A549 (cell line): ENCODE data around the gene UTP15.
A peak's percentile ranks its signal among the peaks of the same experiment; 100 is the strongest.

Experiments
- CBX2 ChIP-seq: fragments of 200-600 bp; sonication (generic); IDR thresholded peaks from 2 replicates; pipeline ENCODE4 v1.6.1; 2016; ENCODE audit warnings: low read depth, mild to moderate bottlenecking, borderline replicate concordance
- CHD2 ChIP-seq: fragments of 150-350 bp; IDR thresholded peaks from 2 replicates; pipeline ENCODE4 v1.6.1; 2014; ENCODE audit warnings: low read length; ENCODE audit not compliant: partially characterized antibody
- CTCF ChIP-seq: fragments of >200 bp; sonication (Bioruptor Twin); formaldehyde crosslinking; IDR thresholded peaks from 3 replicates; pipeline ENCODE4 v1.5.1; 2016
- E2F6 ChIP-seq: IDR thresholded peaks from 2 replicates; pipeline ENCODE4 v1.6.1; 2012; ENCODE audit warnings: low read depth, borderline replicate concordance
- JUN ChIP-seq, 2 experiments: fragments of >200 bp; sonication (Bioruptor Twin); formaldehyde crosslinking; IDR thresholded peaks; 2 replicates in 1 of 2; 3 replicates in 1 of 2; pipeline ENCODE4 v1.6.1; 2016 to 2017
- POLR2A ChIP-seq: IDR thresholded peaks from 2 replicates; pipeline ENCODE4 v1.6.1; 2012; ENCODE audit warnings: mild to moderate bottlenecking, low read length
- POLR2AphosphoS2 ChIP-seq: conservative IDR thresholded peaks from 2 replicates; pipeline ENCODE4 v1.6.1; 2012; ENCODE audit warnings: low read length, improper control_type of control experiment, inconsistent platforms
- RAD21 ChIP-seq, 2 experiments: fragments of >200 bp in 1 of 2; sonication (Bioruptor Twin) in 1 of 2; formaldehyde crosslinking in 1 of 2; IDR thresholded peaks in 1 of 2; conservative IDR thresholded peaks in 1 of 2; 2 replicates in 1 of 2; 3 replicates in 1 of 2; pipeline ENCODE4 v1.6.1; 2012 to 2018; ENCODE audit warnings: inconsistent platforms in 1 of 2
- SMC3 ChIP-seq: fragments of >200 bp; sonication (Bioruptor Twin); formaldehyde crosslinking; IDR thresholded peaks from 3 replicates; pipeline ENCODE4 v1.6.1; 2018; ENCODE audit warnings: inconsistent platforms
- TF ChIP-seq, protein P1 (sequence below): fragments of 450-650 bp; IDR thresholded peaks from 2 replicates; pipeline ENCODE4 v1.6.1; 2014; ENCODE audit warnings: antibody characterized with exemption
- TF ChIP-seq, protein P2 (sequence below): fragments of >200 bp; sonication (Bioruptor Twin); formaldehyde crosslinking; IDR thresholded peaks from 3 replicates; pipeline ENCODE4 v1.6.1; 2016

GRCh38 chr5:73591102-73591695 lies 25.7 kb downstream of the UTP15 start:
- TF ChIP-seq CTCF (peak; percentile 97), E2F6 (no peak), CHD2 (no peak), JUN (IDR thresholded peaks at IDR 0.05) (no peak), POLR2A (no peak), SMC3 (peak; percentile 98), POLR2AphosphoS2 (no peak), RAD21 (conservative IDR thresholded peaks at IDR 0.05 in 1 of 2, IDR thresholded peaks at IDR 0.05 in 1 of 2) (peak; percentile 97 to 98), CBX2 (no peak)
- TF ChIP-seq, protein P1, sequence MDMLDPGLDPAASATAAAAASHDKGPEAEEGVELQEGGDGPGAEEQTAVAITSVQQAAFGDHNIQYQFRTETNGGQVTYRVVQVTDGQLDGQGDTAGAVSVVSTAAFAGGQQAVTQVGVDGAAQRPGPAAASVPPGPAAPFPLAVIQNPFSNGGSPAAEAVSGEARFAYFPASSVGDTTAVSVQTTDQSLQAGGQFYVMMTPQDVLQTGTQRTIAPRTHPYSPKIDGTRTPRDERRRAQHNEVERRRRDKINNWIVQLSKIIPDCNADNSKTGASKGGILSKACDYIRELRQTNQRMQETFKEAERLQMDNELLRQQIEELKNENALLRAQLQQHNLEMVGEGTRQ, result no peak
- TF ChIP-seq, protein P2, sequence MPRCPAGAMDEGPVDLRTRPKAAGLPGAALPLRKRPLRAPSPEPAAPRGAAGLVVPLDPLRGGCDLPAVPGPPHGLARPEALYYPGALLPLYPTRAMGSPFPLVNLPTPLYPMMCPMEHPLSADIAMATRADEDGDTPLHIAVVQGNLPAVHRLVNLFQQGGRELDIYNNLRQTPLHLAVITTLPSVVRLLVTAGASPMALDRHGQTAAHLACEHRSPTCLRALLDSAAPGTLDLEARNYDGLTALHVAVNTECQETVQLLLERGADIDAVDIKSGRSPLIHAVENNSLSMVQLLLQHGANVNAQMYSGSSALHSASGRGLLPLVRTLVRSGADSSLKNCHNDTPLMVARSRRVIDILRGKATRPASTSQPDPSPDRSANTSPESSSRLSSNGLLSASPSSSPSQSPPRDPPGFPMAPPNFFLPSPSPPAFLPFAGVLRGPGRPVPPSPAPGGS, result no peak
